SK-N-MC (cell line): Measurements from ENCODE around the gene PGM5.

Experiments
- DNase-seq: peaks from one replicate; pipeline ENCODE4 v3.0.0-alpha.2; 2011; ENCODE audit warnings: low read depth, low spot score
- H3K27ac ChIP-seq: fragments of 200-600 bp; sonication (generic); 2 replicates; pipeline ENCODE4 v1.5.1; 2016; ENCODE audit warnings: mixed run types
- H3K36me3 ChIP-seq: fragments of 200-600 bp; sonication (generic); 2 replicates; pipeline ENCODE4 v1.6.1; 2017; ENCODE audit warnings: antibody characterized with exemption, low read length, mixed read lengths; ENCODE audit not compliant: insufficient read depth
- H3K4me3 ChIP-seq: fragments of 200-600 bp; sonication (generic); 2 replicates; pipeline ENCODE4 v1.5.1; 2016
- H3K9ac ChIP-seq: fragments of 200-600 bp; sonication (generic); 2 replicates; pipeline ENCODE4 v1.8.0; 2017; ENCODE audit warnings: mixed run types, mixed read lengths; ENCODE audit not compliant: insufficient read length
- H3K9me3 ChIP-seq: fragments of 200-600 bp; sonication (generic); 2 replicates; pipeline ENCODE4 v1.6.1; 2017; ENCODE audit warnings: low read depth, mild to moderate bottlenecking, antibody characterized with exemption, low read length, moderate library complexity, mixed read lengths
- EZH2 ChIP-seq: fragments of 200-600 bp; sonication (generic); IDR thresholded peaks from one replicate; pipeline ENCODE4 v1.6.1; 2017; ENCODE audit warnings: antibody characterized with exemption
- FOXP2 ChIP-seq: optimal IDR thresholded peaks from 2 replicates; pipeline ENCODE3; 2011; ENCODE audit warnings: mild to moderate bottlenecking, moderate library complexity; ENCODE audit not compliant: insufficient read depth; ENCODE audit errors: extremely low read length, control extremely low read depth
- POLR2AphosphoS5 ChIP-seq: IDR thresholded peaks from 2 replicates; pipeline ENCODE4 v1.6.1; 2012; ENCODE audit warnings: mild to moderate bottlenecking, low read depth, low read length, borderline replicate concordance

Gene PGM5

GRCh38 chr9:68495247-68495646, 138.8 kb downstream of the PGM5 start:
- DNase-seq, result no peak

GRCh38 chr9:68496356-68496755, 139.9 kb downstream of the PGM5 start:
- Histone ChIP-seq H3K9me3 (no peaks in the 10 kb centered on the region), H3K4me3 (no peak overlapping the region), H3K36me3 (no peaks in the 10 kb centered on the region), H3K9ac (no peak overlapping the region), H3K27ac (no peak overlapping the region)
- DNase-seq, result no peak
- no peak for TF ChIP-seq EZH2
- TF ChIP-seq POLR2AphosphoS5, result no peak
- TF ChIP-seq FOXP2, result no peak

More at GRCh38 chr9:68495247-68495646, 138.8 kb downstream of the PGM5 start:
- Histone ChIP-seq H3K27ac (no peak overlapping the region), H3K9ac (no peak overlapping the region), H3K36me3 (no peaks in the 10 kb centered on the region), H3K4me3 (no peak overlapping the region), H3K9me3 (no peaks in the 10 kb centered on the region)
- TF ChIP-seq EZH2 (no peak), FOXP2 (no peak), POLR2AphosphoS5 (no peak)

GRCh38 chr9:68497629-68498028, 141.2 kb downstream of the PGM5 start:
- Histone ChIP-seq H3K27ac (no peak overlapping the region), H3K4me3 (no peak overlapping the region), H3K9me3 (no peaks in the 10 kb centered on the region), H3K36me3 (no peaks in the 10 kb centered on the region), H3K9ac (no peak overlapping the region)
- TF ChIP-seq POLR2AphosphoS5 (no peak), EZH2 (no peak), FOXP2 (no peak)
- no peak for DNase-seq

GRCh38 chr9:68498816-68499215, 142.4 kb downstream of the PGM5 start:
- Histone ChIP-seq H3K4me3 (no peak overlapping the region), H3K9ac (no peak overlapping the region), H3K9me3 (no peaks in the 10 kb centered on the region), H3K27ac (no peak overlapping the region), H3K36me3 (no peaks in the 10 kb centered on the region)
- DNase-seq, result no peak
- TF ChIP-seq EZH2 (no peak), FOXP2 (no peak), POLR2AphosphoS5 (no peak)

- H3K4me3 ChIP-seq, result no peak overlapping the region
- no peak for DNase-seq
These were observed 144.3 kb downstream of the PGM5 start for GRCh38 chr9:68500457-68501381.

GRCh38 chr9:68502279-68502678, 145.9 kb downstream of the PGM5 start:
- H3K9ac ChIP-seq, result no peak overlapping the region
- no peak for TF ChIP-seq FOXP2
- TF ChIP-seq EZH2, result no peak
- TF ChIP-seq POLR2AphosphoS5, result no peak
- H3K4me3 ChIP-seq, result no peak overlapping the region
- H3K36me3 ChIP-seq, result no peaks in the 10 kb centered on the region
- no peaks in the 10 kb centered on the region for H3K9me3 ChIP-seq
- no peak overlapping the region for H3K27ac ChIP-seq
- no peak for DNase-seq

More at GRCh38 chr9:68500457-68501381, 144.3 kb downstream of the PGM5 start:
- Histone ChIP-seq H3K9me3 (no peaks in the 10 kb centered on the region), H3K36me3 (no peaks in the 10 kb centered on the region), H3K9ac (no peak overlapping the region), H3K27ac (no peak overlapping the region)
- no peak for TF ChIP-seq POLR2AphosphoS5
- no peak for TF ChIP-seq EZH2
- TF ChIP-seq FOXP2, result no peak

- no peaks in the 10 kb centered on the region for H3K9me3 ChIP-seq
- DNase-seq, result no peak
- H3K4me3 ChIP-seq, result no peak overlapping the region
- no peaks in the 10 kb centered on the region for H3K36me3 ChIP-seq
- TF ChIP-seq EZH2 (no peak), POLR2AphosphoS5 (no peak), FOXP2 (no peak)
- no peak overlapping the region for H3K9ac ChIP-seq
- no peak overlapping the region for H3K27ac ChIP-seq
These were observed 149.4 kb downstream of the PGM5 start for GRCh38 chr9:68505681-68506409.

GRCh38 chr9:68506551-68506950, 150.1 kb downstream of the PGM5 start:
- Histone ChIP-seq H3K9ac (no peak overlapping the region), H3K9me3 (no peaks in the 10 kb centered on the region), H3K36me3 (no peaks in the 10 kb centered on the region), H3K27ac (no peak overlapping the region), H3K4me3 (no peak overlapping the region)
- DNase-seq, result no peak
- TF ChIP-seq POLR2AphosphoS5 (no peak), EZH2 (no peak), FOXP2 (no peak)
